Neuronal stem cell (in vitro differentiated cells): ENCODE data around the gene COL8A2.

Experiments
- DNase-seq: peaks from one replicate; pipeline ENCODE4 v3.0.0-alpha.2; 2013; ENCODE audit warnings: low spot score
- H2AFZ ChIP-seq: one replicate; pipeline ENCODE4 v1.6.1; 2013; ENCODE audit warnings: mild to moderate bottlenecking, low read length, inconsistent platforms
- H2AK5ac ChIP-seq: 2 replicates; pipeline ENCODE4 v1.6.1; 2013; ENCODE audit warnings: low read depth, mild to moderate bottlenecking, inconsistent platforms, low read length, moderate library complexity, mixed read lengths
- H2BK120ac ChIP-seq: 2 replicates; pipeline ENCODE4 v1.6.1; 2013; ENCODE audit warnings: low read depth, mild to moderate bottlenecking, inconsistent platforms, low read length, moderate library complexity, mixed read lengths
- H2BK12ac ChIP-seq: one replicate; pipeline ENCODE4 v1.6.1; 2013; ENCODE audit warnings: low read length, inconsistent platforms
- H2BK15ac ChIP-seq: 2 replicates; pipeline ENCODE4 v1.6.1; 2013; ENCODE audit warnings: mild to moderate bottlenecking, low read length, inconsistent platforms, mixed read lengths
- H2BK5ac ChIP-seq: one replicate; pipeline ENCODE4 v1.6.1; 2013; ENCODE audit warnings: inconsistent platforms, mild to moderate bottlenecking, low read length, moderate library complexity
- H3K14ac ChIP-seq: one replicate; pipeline ENCODE4 v1.6.1; 2013; ENCODE audit warnings: low read length, inconsistent platforms
- H3K18ac ChIP-seq: 2 replicates; pipeline ENCODE4 v1.6.1; 2013; ENCODE audit warnings: low read length, inconsistent platforms
- H3K23ac ChIP-seq: 2 replicates; pipeline ENCODE4 v1.6.1; 2013; ENCODE audit warnings: low read depth, mild to moderate bottlenecking, mixed read lengths, low read length, inconsistent platforms; ENCODE audit not compliant: poor library complexity
- H3K27ac ChIP-seq: replicated peaks from 3 replicates; pipeline ENCODE4 v1.5.1; 2013; ENCODE audit warnings: low read length, inconsistent platforms
- H3K27me3 ChIP-seq, 3 experiments: 2 replicates each; pipeline ENCODE4 v1.6.1; 2013; ENCODE audit warnings: low read length in 3 of 3, mild to moderate bottlenecking in 2 of 3, inconsistent platforms in 1 of 3, low read depth in 1 of 3, mixed read lengths in 1 of 3, moderate library complexity in 1 of 3; ENCODE audit not compliant: control insufficient read depth in 3 of 3, insufficient read depth in 3 of 3
- H3K36me3 ChIP-seq, 2 donors: replicated peaks in 1 of 2; 2 replicates each; pipeline ENCODE4 v1.6.1; 2013; ENCODE audit warnings: low read length in 2 of 2; ENCODE audit not compliant: control insufficient read depth in 2 of 2, insufficient read depth in 2 of 2
- H3K4ac ChIP-seq: 2 replicates; pipeline ENCODE4 v1.6.1; 2013; ENCODE audit warnings: inconsistent platforms, mild to moderate bottlenecking, low read length, moderate library complexity
- H3K4me1 ChIP-seq, 2 donors: 1 replicate in 1 of 2; 2 replicates in 1 of 2; pipeline ENCODE4 v1.6.1; 2013; ENCODE audit warnings: low read length in 2 of 2, low read depth in 1 of 2; ENCODE audit not compliant: control insufficient read depth in 2 of 2, insufficient read depth in 1 of 2
- H3K4me2 ChIP-seq: one replicate; pipeline ENCODE4 v1.6.1; 2013; ENCODE audit warnings: mild to moderate bottlenecking, low read length, inconsistent platforms; ENCODE audit not compliant: insufficient read depth, poor library complexity, severe bottlenecking
- H3K4me3 ChIP-seq, 2 donors: 2 replicates each; pipeline ENCODE4 v1.5.1; 2013; ENCODE audit warnings: low read length in 2 of 2, mild to moderate bottlenecking in 2 of 2, inconsistent platforms in 1 of 2, moderate library complexity in 1 of 2
- H3K79me1 ChIP-seq: one replicate; pipeline ENCODE4 v1.6.1; 2013; ENCODE audit warnings: low read depth, mild to moderate bottlenecking, inconsistent platforms, low read length, moderate library complexity
- H3K9ac ChIP-seq: one replicate; pipeline ENCODE4 v1.6.1; 2013; ENCODE audit warnings: mild to moderate bottlenecking, low read depth, low read length, inconsistent platforms; ENCODE audit not compliant: poor library complexity
- H3K9me3 ChIP-seq, 2 donors: replicated peaks in 1 of 2; 2 replicates each; pipeline versions ENCODE3 to v1.6.1; 2013; ENCODE audit warnings: low read length in 2 of 2, mild to moderate bottlenecking in 2 of 2, inconsistent platforms in 1 of 2, low read depth in 1 of 2, mixed read lengths in 1 of 2, moderate library complexity in 1 of 2; ENCODE audit not compliant: control insufficient read depth in 2 of 2, insufficient read depth in 1 of 2
- H4K8ac ChIP-seq: one replicate; pipeline ENCODE4 v1.6.1; 2013; ENCODE audit warnings: low read depth, mild to moderate bottlenecking, inconsistent platforms, low read length, moderate library complexity
- H4K91ac ChIP-seq: one replicate; pipeline ENCODE4 v1.6.1; 2013; ENCODE audit warnings: low read length, low read depth, mild to moderate bottlenecking, inconsistent platforms; ENCODE audit not compliant: poor library complexity
- WGBS, 2 donors: extraction: QIAGEN DNeasy Blood & Tissue Kit; methylation state at CpG; one replicate each; pipeline ENCODE4 v1.1.7; 2013; ENCODE audit warnings: missing lambda C conversion rate in 2 of 2, mixed read lengths in 1 of 2; ENCODE audit not compliant: insufficient read length in 2 of 2, insufficient replicate concordance in 1 of 2; ENCODE audit errors: extremely low coverage in 2 of 2; 5-methylcytosine and 5-hydroxymethylcytosine counted together

The COL8A2 gene

GRCh38 chr1:36080236-36080635, 44.8 kb downstream of the COL8A2 start:
- WGBS, 2 donors, result no CpG with 5 or more reads among the region's 3 CpGs

DNA sequence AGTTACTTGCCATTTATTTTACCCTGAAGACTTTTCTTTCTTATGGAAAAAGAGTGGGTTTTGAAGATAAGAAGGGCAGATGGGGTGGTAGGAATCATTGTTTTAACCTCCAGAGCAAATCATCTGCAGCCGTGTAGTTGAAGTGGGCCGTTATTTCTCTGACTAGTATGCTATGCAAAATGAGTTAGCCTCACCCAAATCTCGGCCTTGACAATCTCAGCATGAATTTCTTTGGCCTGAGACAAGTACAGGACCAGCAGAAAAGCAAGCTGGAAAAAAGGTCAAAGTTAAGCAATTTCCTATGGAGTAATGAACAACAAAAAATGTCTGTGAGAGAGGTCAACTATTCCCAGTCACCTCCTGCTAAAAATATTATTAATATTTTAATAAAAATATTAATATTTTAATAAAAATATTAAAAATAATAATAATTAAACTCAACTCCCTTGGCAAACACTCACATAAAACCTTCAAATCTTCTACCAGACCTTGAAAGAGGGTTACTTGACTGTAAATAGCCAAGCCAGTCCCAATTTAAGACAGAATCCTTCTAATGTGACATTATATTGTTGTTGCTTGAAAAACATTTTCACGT, 47.9 kb downstream of the COL8A2 start:
- Histone ChIP-seq H3K9ac (no peak overlapping the region), H2BK12ac (no peak overlapping the region), H3K27me3 (no peaks in the 10 kb centered on the region), H3K4me2 (no peak overlapping the region), H3K4me3 (no peak overlapping the region), H4K91ac (no peak overlapping the region), H3K79me1 (no peaks in the 10 kb centered on the region), H3K18ac (no peak overlapping the region), H3K27ac (no peak overlapping the region), H2AFZ (no peak overlapping the region), H3K4me1 (no peaks in the 10 kb centered on the region), H3K36me3 (no peaks in the 10 kb centered on the region), H4K8ac (no peak overlapping the region), H3K14ac (no peak overlapping the region), H3K9me3 (no peaks in the 10 kb centered on the region), H2BK120ac (no peak overlapping the region), H2AK5ac (no peak overlapping the region), H3K23ac (no peak overlapping the region), H2BK15ac (no peak overlapping the region), H2BK5ac (no peak overlapping the region), H3K4ac (no peak overlapping the region)
- no CpG with 5 or more reads among the region's 4 CpGs for WGBS, 2 donors
- DNase-seq, result no peak

More at GRCh38 chr1:36080236-36080635, 44.8 kb downstream of the COL8A2 start:
- no peaks in the 10 kb centered on the region for H3K9me3 ChIP-seq
- H2AFZ ChIP-seq, result no peak overlapping the region
- H3K9ac ChIP-seq, result no peak overlapping the region
- no peak overlapping the region for H3K4me3 ChIP-seq
- no peaks in the 10 kb centered on the region for H3K36me3 ChIP-seq
- H3K18ac ChIP-seq, result no peak overlapping the region
- H4K8ac ChIP-seq, result no peak overlapping the region
- H2BK15ac ChIP-seq, result no peak overlapping the region
- DNase-seq, result no peak
- H3K4me2 ChIP-seq, result no peak overlapping the region
- H3K27me3 ChIP-seq, result no peaks in the 10 kb centered on the region
- peaks cover 5 to 7% of the 10 kb centered on the region in 2 donors for H3K4me1 ChIP-seq
- no peak overlapping the region for H3K23ac ChIP-seq
- H4K91ac ChIP-seq, result no peak overlapping the region
- H2AK5ac ChIP-seq, result no peak overlapping the region
- no peak overlapping the region for H2BK5ac ChIP-seq
- no peak overlapping the region for H3K4ac ChIP-seq
- no peaks in the 10 kb centered on the region for H3K79me1 ChIP-seq
- no peak overlapping the region for H3K14ac ChIP-seq
- H2BK12ac ChIP-seq, result no peak overlapping the region
- no peak overlapping the region for H2BK120ac ChIP-seq
- H3K27ac ChIP-seq, result no peak overlapping the region

DNA sequence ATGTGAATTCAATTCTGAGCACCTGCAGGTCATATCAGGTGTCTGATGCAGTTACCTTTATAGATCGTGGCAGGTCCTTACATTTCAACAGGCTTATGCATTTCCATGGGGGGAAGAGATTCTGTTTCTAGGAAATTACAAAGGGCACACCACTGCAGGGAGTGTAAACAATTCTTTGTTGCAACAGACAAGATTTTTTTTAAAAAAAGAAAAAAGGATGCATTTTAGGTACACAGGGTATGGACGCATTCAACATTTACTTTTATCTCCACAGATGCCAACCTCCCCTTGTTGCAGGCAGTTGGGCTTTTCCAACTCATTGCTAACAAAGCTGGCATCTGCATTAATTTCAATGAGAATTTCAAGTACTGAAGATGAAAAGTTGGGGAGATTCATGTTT, 54.7 kb downstream of the COL8A2 start:
- Histone ChIP-seq H3K79me1 (no peaks in the 10 kb centered on the region), H3K4ac (no peak overlapping the region), H2BK15ac (no peak overlapping the region), H3K9me3 (peaks cover 0 to 3% of the 10 kb centered on the region in 2 donors), H3K9ac (no peak overlapping the region), H2BK120ac (no peak overlapping the region), H2BK12ac (no peak overlapping the region), H4K91ac (no peak overlapping the region), H2AFZ (no peak overlapping the region), H3K23ac (no peak overlapping the region), H3K4me1 (no peaks in the 10 kb centered on the region), H4K8ac (no peak overlapping the region), H2AK5ac (no peak overlapping the region), H3K27me3 (no peaks in the 10 kb centered on the region), H3K36me3 (no peaks in the 10 kb centered on the region), H2BK5ac (no peak overlapping the region), H3K27ac (no peak overlapping the region), H3K14ac (no peak overlapping the region), H3K4me3 (no peak overlapping the region), H3K4me2 (no peak overlapping the region), H3K18ac (no peak overlapping the region)
- no peak for DNase-seq
- WGBS, 2 donors, result no CpG with 5 or more reads among the region's 2 CpGs

GRCh38 chr1:36068866-36069265, 56.2 kb downstream of the COL8A2 start:
- Histone ChIP-seq H3K14ac (no peak overlapping the region), H3K27me3 (no peaks in the 10 kb centered on the region), H4K91ac (no peak overlapping the region), H3K23ac (no peak overlapping the region), H2AFZ (no peak overlapping the region), H4K8ac (no peak overlapping the region), H2BK5ac (no peak overlapping the region), H3K4me2 (no peak overlapping the region), H3K36me3 (peaks cover 0 to 1% of the 10 kb centered on the region in 2 donors), H2BK120ac (no peak overlapping the region), H2BK15ac (no peak overlapping the region), H3K9me3 (peaks cover 0 to 3% of the 10 kb centered on the region in 2 donors), H2AK5ac (no peak overlapping the region), H3K4me1 (no peaks in the 10 kb centered on the region), H3K79me1 (no peaks in the 10 kb centered on the region), H3K18ac (no peak overlapping the region), H3K4ac (no peak overlapping the region), H3K4me3 (no peak overlapping the region), H3K27ac (no peak overlapping the region), H3K9ac (no peak overlapping the region), H2BK12ac (no peak overlapping the region)
- WGBS, 2 donors, result no CpG with 5 or more reads among the region's 2 CpGs
- DNase-seq, result no peak
